Measurements from ENCODE around the gene GNG13. TPM values are rescaled to one million over a fixed set of nuclear protein-coding genes. Genes with fewer than 3 reads are reported as not detected.

Gene GNG13
- total and polyA plus RNA-seq, 2 donors (not counting 3 experiments of a cell fraction or from before 2014, with no cell fraction given) = not detected

DNA sequence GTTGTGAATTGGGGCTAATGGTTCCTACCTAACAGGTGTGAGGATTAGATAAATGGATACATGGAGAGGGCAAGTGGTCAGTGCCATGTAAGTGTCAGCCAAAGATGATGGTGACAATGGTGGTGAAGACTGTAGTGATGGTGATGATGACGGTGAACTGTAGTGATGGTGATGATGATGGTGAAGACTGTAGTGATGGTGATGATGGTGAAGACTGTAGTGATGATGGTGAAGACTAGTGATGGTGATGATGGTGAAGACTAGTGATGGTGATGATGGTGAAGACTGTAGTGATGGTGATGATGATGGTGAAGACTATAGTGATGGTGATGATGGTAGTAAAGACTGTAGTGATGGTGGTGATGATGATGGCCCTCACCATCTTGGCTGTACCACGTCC, 18.1 kb upstream of the GNG13 start:
- Histone ChIP-seq H3K9me3 (replicated peaks; ENCODE audit: control insufficient read depth, insufficient read depth, low read length) (no peaks in the 10 kb centered on the region), H3K4me2 (ENCODE audit: insufficient read depth, low read length) (no peak overlapping the region), H4K20me1 (replicated peaks; ENCODE audit: control insufficient read depth, extremely low read depth, insufficient read depth, low read length) (no peaks in the 10 kb centered on the region), H3K27me3 (ENCODE audit: control insufficient read depth in 2 of 2, insufficient read depth in 2 of 2, low read length in 2 of 2) (peaks cover 0 to 10% of the 10 kb centered on the region in 2 experiments), H3K4me3 (replicated peaks in 1 of 3; ENCODE audit: insufficient read depth in 1 of 3, low read depth in 1 of 3, low read length in 3 of 3) (no peak overlapping the region), H3K36me3 (ENCODE audit: control insufficient read depth in 2 of 2, extremely low read depth in 1 of 2, insufficient read depth in 2 of 2, low read length in 2 of 2) (no peaks in the 10 kb centered on the region), H3K4me1 (ENCODE audit: control insufficient read depth, extremely low read depth, insufficient read depth, low read length) (no peaks in the 10 kb centered on the region), H2AFZ (ENCODE audit: low read depth, low read length) (no peak overlapping the region), H3K79me2 (ENCODE audit: control insufficient read depth, insufficient read depth, low read length) (no peaks in the 10 kb centered on the region), H3K9ac (replicated peaks; ENCODE audit: extremely low read depth, insufficient read depth, low read length) (no peak overlapping the region), H3K27ac (ENCODE audit: insufficient read depth, low read depth, low read length) (no peak overlapping the region), H3K9me1 (replicated peaks; ENCODE audit: control insufficient read depth, extremely low read depth, insufficient read depth, low read length) (no peaks in the 10 kb centered on the region)
- ChIA-PET CTCF (no interaction called here), POLR2A (no interaction called here)
- no TSS peak for BruUV-seq (replicated peaks)
- no peak for TF ChIP-seq MAX (IDR thresholded peaks at IDR 0.05; ENCODE audit: insufficient read depth, insufficient read length)
- TF ChIP-seq FOS (IDR thresholded peaks at IDR 0.05; ENCODE audit: borderline replicate concordance, insufficient read depth, low read length) = no peak
- TF ChIP-seq POLR2A (IDR thresholded peaks at IDR 0.05; ENCODE audit: low read depth, low read length) = no peak
- TF ChIP-seq MYC (IDR thresholded peaks at IDR 0.05; ENCODE audit: low read depth, low read length) = no peak
- TF ChIP-seq GATA2 (IDR thresholded peaks at IDR 0.05; ENCODE audit: insufficient read depth, insufficient read length, low read depth, low read length) = no peak
- no peak for TF ChIP-seq JUN (IDR thresholded peaks at IDR 0.05; ENCODE audit: borderline replicate concordance, insufficient read depth, insufficient read length, low read depth)
- no peak for TF ChIP-seq POLR2AphosphoS5 (IDR thresholded peaks at IDR 0.05; ENCODE audit: insufficient read depth, low read depth, low read length)
- no peak for TF ChIP-seq CTCF (IDR thresholded peaks at IDR 0.05; ENCODE audit: extremely low read depth in 1 of 2, insufficient read depth in 1 of 2, low read depth in 1 of 2, low read length in 2 of 2)
- TF ChIP-seq EZH2 (IDR thresholded peaks at IDR 0.05; ENCODE audit: borderline replicate concordance, low read depth, low read length, severe bottlenecking) = no peak
- dilution Hi-C loops (cut with MboI; ENCODE audit: extremely low pct_ligation_motif_present, low sequenced_read_pairs) (no loop called here), intact Hi-C loops (cut with micrococcal nuclease) (no loop called here)
- DNase-seq (ENCODE audit: low read depth, low spot score) (no peak), FAIRE-seq (peak; percentile 72)
